HK-2 (cell line): ENCODE results near the gene CPLANE2.
"Not testable (repeated sequence)": the region's sequence is repeated elsewhere in the genome, so short reads cannot be mapped to it uniquely, and the experiment has no call there.

Experiments used
- DNase-seq: peaks from one replicate; pipeline ENCODE4 v3.0.0-alpha.2; 2018; ENCODE audit not compliant: unreplicated experiment

Gene CPLANE2, protein sequence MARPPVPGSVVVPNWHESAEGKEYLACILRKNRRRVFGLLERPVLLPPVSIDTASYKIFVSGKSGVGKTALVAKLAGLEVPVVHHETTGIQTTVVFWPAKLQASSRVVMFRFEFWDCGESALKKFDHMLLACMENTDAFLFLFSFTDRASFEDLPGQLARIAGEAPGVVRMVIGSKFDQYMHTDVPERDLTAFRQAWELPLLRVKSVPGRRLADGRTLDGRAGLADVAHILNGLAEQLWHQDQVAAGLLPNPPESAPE

DNA sequence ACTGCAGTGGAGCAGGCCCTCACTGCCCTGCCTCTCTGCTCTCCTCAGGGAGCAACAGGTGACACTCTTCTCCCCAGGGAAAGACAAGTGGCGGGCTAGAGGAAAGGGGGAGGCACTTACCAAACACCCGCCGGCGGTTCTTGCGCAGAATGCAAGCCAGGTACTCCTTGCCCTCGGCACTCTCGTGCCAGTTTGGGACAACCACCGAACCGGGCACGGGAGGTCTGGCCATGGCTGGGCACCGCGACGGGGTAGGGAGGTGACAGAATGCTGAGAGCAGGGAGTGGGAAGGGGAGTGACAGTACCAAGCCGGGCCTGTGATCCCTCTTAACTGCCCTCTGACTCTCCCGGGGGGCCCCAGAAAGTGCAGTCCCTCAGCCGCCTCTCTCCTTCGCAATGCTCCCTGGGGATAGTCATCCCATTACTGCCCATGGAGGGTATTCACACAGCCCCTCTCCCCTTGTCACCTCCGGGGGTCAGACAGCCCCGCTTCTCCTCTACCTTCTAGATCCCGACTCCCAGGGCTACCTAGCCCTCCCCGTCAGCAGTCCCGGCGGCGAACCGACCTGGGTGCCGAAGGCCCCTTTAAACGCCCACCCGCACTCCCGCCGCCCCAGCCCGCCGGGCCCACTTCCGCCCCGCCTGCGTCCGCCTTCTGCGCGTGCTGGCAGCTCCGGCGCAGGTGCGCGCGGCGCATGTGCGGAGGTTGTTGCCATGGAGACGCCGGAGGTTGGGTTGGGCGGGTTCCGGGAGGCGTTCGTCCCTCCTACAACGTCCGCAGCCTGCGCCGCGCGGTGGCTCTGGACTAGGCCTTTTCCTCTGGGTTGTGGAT, at the start of gene CPLANE2:
Gene CPLANE2 (minus strand): TSS at position 673 of the 832 bp plus-strand sequence. CDS start 441 bp downstream, at position 232.
- peak; percentile 94 for DNase-seq

- no peak for DNase-seq
Measured at GRCh38 chr1:16286122-16286521, 49.1 kb upstream of the CPLANE2 start.

DNA sequence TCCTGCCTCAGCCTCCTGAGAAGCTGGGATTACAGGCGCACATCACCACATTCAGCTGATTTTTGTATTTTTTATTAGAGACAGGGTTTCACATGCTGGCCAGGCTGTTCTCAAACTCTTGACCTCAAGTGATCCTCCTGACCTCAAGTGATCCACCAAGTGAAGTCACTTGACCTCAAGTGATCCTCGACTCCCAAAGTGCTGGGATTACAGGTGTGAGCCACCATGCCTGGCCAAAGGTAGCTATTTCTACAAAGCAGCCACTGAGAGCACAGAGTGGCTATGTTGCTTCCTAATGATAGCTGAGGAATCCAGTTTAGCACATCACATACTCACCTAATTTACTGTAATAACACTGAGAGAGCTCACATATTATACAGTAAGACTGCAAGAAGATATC, 44.8 kb upstream of the CPLANE2 start:
- DNase-seq = no peak

- DNase-seq = no peak
Measured at GRCh38 chr1:16279186-16279585, 42.2 kb upstream of the CPLANE2 start.

DNA sequence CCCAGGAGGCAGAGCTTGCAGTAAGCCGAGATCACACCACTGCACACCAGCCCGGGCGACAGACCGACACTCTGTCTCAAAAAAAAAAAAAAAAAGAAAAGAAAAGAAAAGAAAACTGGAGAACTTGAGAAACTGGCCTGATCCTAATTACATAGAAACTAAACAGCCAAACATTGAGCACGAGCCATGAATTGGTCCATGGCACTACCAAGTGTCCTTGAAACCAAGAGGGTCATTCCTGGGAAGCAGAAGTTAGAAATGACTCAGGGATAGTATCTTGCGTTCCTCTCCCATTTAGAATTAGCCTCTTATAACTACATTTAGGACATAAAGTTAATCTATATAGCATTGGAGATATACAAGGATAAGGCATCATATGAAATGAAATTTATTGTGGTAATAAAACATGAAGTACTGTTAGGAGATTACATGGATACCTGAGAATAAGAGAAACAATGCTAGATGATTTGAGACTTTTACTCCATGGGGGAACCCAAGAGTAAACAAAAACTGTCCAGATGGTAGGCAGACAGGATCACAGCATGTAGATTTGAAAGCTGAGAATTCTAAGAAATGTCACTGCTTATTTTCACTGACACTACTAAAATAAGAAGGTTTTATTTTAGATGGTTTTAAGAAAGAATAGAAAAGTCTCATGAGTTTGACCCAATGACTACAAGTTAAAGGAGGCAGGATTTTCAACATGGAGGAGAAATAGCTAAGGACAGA, 39.5 kb upstream of the CPLANE2 start:
- DNase-seq = no peak

DNA sequence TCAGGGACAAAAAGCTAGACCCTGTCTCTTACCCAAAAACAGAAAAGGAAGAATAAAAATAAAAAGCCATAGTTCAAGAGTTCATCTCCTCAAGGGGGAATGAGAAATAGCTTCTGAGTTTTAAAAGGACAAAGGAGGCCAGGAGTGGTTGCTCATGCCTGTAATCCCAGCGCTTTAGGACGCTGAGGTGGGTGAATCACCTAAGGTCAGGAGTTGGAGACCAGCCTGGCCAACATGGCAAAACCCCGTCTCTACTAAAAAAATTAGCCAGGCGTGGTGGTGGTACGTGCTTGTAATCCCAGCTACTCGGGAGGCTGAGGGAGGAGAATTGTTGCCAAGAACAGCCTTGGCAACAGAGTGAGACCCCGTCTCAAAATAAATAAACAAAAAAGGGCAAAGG, 38.6 kb upstream of the CPLANE2 start:
- no peak for DNase-seq

DNA sequence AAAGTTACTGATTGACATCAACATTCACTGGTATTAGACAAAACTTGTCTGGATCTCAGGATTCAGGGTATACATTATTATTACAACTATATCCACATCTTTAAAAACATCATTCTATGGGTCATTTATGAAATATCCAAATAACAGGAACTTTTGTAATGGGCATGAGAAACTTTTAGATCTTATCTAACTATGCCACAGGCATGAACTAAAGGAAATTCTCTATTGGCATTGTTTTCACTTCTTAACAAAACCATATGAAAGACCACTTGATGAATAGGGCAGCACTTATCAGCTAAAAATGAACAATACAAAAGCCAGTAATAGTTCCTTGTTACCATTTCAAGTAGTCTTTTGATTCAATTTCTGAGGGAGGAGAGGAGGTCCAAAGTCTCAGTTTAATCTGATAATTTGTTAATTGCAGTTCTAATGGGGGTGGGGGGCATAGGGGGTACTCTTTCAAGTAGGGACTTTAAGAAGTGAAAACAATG, 30.8 kb upstream of the CPLANE2 start:
- no peak for DNase-seq

DNA sequence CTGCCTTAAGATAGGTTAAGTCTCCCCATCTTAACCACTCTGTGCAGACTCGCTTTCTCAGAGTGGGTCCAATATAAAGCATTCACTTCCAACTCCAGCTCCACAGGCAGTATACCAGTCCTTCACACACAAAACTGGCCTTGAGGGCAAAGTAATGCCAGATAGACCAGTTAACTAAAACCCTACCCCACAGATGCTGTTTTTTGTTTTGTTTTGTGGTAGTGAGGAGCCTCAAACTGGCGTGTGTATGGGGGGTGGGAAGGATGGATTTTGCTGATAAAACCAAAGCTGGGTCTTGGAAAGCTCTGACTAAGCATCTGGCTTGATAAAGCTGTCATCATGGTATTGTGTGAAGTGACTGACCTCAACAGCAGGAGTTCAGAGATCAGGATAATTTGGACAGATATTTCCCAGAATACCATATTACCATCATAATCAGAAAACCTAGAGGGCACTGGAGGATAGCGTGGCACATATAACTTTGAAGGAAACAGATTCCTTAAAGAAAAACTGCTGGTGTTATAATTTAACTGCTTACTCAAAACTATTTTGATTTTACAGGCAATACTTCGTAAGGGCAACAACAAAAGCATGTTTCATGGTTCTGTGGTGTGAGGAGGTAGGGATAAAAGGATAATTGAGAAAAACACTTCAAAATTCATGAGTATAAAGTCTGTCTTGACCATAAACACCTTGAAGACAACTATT, 29.6 kb upstream of the CPLANE2 start:
- DNase-seq = no peak

GRCh38 chr1:16262067-16262466, 25.1 kb upstream of the CPLANE2 start:
- no peak for DNase-seq

DNA sequence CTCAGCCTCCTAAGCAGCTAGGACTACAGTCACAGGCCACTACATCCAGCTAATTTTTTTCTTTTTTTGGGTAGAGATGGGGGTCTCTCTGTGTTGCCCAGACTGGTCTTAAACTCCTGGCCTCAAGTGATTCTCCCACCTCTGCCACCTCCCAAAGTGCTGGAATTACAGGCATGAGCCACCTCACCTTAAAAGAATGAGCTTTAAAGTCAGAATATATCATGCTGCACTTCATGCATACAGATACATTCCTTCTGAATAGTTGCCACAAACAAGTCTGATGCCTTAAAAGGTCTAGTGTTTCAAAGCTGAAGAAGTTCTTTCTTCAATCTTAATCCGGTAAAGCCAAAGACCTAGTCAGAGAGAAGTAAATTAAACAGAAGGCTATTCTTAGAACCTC, 23.8 kb upstream of the CPLANE2 start:
- no peak for DNase-seq

DNA sequence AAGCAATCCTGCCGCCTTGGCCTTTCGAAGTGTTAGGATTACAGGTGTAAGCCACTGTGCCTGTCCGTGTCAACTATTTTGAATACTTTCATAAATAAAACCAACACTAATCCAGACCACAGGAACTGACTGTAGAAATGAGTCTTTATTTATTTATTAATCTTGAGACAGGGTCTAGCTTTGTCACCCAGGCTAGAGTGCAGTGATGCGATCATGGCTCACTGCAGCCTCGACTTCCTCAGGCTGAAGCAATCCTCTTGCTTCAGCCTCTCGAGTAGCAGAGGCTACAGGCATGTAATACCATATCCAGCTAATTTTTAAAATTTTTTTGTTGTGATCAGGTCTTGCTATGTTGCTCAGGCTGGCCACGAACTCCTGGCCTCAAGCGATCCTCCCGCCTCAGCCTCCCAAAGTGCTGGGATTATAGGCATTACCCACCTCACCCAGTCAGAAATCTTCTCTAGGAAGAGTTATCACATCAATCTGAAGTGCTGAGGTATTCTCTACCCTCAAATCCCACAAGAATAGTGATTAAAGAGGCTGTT, 21.7 kb upstream of the CPLANE2 start:
- no peak for DNase-seq

- DNase-seq = no peak
Measured at GRCh38 chr1:16257968-16258367, 21.0 kb upstream of the CPLANE2 start.

DNA sequence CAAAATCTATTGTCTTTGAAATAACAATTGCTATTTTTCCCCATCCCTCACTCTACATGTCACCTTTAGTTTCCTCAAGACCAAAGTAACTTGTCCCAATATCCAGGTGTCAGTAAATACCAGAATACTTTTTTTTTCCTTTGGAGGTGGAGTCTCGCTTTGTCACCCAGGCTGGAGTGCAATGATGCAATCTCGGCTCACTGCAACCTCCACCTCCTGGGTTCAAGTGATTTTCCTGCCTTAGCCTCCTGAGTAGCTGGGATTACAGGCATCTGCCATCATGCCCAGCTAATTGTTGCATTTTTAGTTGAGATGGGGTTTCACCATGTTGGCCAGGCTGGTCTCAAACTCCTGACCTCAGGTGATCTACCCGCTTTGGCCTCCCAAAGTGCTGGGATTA, 20.6 kb upstream of the CPLANE2 start:
- not testable (repeated sequence) for DNase-seq

DNA sequence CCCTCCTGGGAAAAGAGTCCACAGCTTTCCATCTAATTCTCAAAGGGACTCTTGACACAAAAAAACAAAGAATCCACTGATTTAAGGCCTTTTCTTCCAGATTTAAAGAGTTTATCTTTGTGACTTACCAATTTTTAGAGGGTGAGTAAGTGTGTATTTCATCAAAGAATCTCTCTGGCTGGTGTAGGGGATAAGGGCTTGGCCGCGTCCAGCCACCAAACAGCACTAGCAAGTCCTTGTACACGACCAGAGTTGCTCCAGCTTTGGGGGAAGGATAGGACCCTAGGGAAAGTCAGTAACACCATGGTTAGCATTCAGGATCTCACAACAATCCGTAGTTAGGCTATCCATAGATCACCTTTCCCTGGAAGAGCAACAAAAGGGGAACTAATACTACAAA, 19.5 kb upstream of the CPLANE2 start:
- no peak for DNase-seq

- peak; percentile 42 for DNase-seq
Measured at GRCh38 chr1:16254263-16254928, 17.4 kb upstream of the CPLANE2 start.

DNA sequence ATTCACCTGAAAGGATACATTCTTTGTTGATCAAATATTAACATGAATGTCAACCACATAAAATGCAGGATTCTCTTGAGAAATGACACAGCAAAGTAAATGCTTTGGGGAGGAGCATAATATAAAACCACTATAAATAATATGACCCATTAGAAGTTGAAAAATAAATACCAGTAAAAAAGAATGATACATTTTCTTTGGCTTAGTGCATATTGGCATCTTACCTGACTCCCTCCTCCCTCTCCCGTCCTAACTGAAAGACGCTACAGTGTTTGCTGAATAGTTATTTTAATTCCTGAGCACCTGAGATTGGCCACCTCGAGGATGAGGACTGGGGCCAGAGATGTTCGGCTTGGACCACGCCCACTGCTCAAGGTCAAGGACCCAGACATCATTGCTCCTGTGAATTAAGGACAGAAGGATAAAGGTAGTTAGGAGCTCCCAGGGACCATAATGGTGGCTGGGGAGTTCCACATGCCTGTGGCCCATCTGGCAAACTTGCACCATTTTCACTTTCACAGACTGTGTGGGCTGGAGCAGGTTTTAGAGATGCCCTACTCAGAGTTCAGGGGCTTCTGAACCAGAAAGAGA, 16.4 kb upstream of the CPLANE2 start:
- DNase-seq = no peak

DNA sequence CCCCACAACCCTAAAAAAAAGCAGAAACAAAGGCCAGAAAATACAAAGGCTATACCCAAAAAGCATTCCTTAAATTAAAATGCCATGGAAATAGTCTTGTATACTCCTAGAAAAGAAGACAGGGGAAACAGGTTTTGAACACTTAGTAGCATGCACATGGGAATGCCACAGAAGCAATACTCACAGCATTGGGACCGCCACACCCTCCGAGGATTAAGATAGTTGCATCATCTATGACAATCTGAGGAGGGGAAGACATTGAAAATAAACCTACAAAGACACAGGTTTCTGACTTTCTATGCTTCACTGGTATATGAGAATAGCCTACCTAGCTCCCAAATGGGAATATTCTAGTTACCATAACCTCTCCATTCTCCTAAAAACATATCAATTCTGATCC, 15.9 kb upstream of the CPLANE2 start:
- DNase-seq = no peak

- DNase-seq = no peak
Measured at GRCh38 chr1:16251381-16251780, 14.4 kb upstream of the CPLANE2 start.

DNA sequence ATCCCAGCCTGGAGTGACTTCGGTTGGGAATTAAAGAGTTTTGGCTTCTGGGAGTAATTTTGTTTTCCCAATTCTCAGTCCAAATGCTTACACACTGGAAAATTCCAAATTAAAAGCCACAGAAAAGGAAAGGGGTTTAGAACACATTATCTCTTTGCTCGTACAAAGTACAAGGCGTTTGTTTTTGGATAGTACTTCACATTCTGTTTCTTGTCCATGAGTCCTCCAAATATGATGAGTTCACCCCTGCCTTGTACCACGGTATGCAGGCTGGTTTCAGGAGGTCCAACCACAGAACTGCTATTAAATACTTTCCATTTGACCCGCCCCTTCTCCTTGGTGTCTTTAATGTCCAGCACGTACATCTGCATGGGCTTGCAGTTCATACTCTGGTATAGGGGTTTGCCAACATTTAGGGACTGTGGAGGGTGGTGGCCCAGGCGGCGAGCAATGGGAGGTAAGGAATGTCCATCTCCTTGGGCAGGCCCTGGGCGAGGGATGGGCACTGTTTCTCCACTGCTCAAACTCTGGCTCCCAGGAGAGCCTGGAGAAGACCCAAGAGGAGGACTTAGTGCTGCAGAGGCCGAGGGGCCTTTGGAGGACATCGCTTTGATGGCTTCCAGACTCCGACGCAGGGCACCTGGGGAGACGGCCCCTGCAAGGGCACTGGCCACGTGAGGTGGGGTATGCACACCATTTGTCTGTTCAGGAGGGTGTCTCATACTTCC, 13.7 kb upstream of the CPLANE2 start:
- DNase-seq = no peak
